DND-41 (cell line): ENCODE measurements around the gene RENBP.

Experiments used
- ATAC-seq: fragments of 200-7000 bp; cut with Tn5 transposase; 3 replicates; pipeline ENCODE4 v1.9.1; 2021; ENCODE audit warnings: low read depth; ENCODE audit not compliant: insufficient read depth
- DNase-seq: peaks from one replicate; pipeline ENCODE4 v3.0.0-alpha.2; 2020
- H2AFZ ChIP-seq: 2 replicates; pipeline ENCODE4 v1.6.0; 2012; ENCODE audit warnings: low read depth, low read length
- H3K27ac ChIP-seq: 2 replicates; pipeline ENCODE4 v1.5.1; 2012; ENCODE audit warnings: low read length, inconsistent platforms
- H3K27me3 ChIP-seq: fragments of 200-600 bp; sonication (generic); 2 replicates; pipeline ENCODE4 v1.6.0; 2012; ENCODE audit warnings: low read length, mild to moderate bottlenecking, inconsistent platforms; ENCODE audit not compliant: insufficient read depth, poor library complexity
- H3K36me3 ChIP-seq: 2 replicates; pipeline ENCODE4 v1.5.1; 2012; ENCODE audit warnings: low read length, inconsistent platforms; ENCODE audit not compliant: insufficient read depth
- H3K4me1 ChIP-seq: 2 replicates; pipeline ENCODE4 v1.5.1; 2012; ENCODE audit warnings: mild to moderate bottlenecking, low read length; ENCODE audit not compliant: insufficient read depth
- H3K4me2 ChIP-seq: 2 replicates; pipeline ENCODE4 v1.6.0; 2012; ENCODE audit warnings: mild to moderate bottlenecking, moderate library complexity, low read length, inconsistent platforms; ENCODE audit not compliant: insufficient read depth
- H3K4me3 ChIP-seq, 2 experiments: fragments of 200-600 bp in 1 of 2; shearing (Covaris generic) in 1 of 2; 2 replicates each; pipeline ENCODE4 v1.5.1; 2012 to 2016; ENCODE audit warnings: inconsistent platforms in 2 of 2, low read length in 2 of 2, mild to moderate bottlenecking in 2 of 2, low read depth in 1 of 2, moderate library complexity in 1 of 2
- H3K79me2 ChIP-seq: 2 replicates; pipeline ENCODE4 v1.6.0; 2012; ENCODE audit warnings: low read length, inconsistent platforms; ENCODE audit not compliant: insufficient read depth
- H3K9ac ChIP-seq: 2 replicates; pipeline ENCODE4 v1.6.0; 2012; ENCODE audit warnings: low read depth, mild to moderate bottlenecking, inconsistent platforms, low read length, moderate library complexity
- H3K9me3 ChIP-seq: 2 replicates; pipeline ENCODE4 v1.5.1; 2012; ENCODE audit warnings: low read length, moderate library complexity, mild to moderate bottlenecking, inconsistent platforms; ENCODE audit not compliant: insufficient read depth, severe bottlenecking
- H4K20me1 ChIP-seq: 2 replicates; pipeline ENCODE4 v1.6.0; 2012; ENCODE audit warnings: low read length; ENCODE audit not compliant: insufficient read depth
- EZH2 ChIP-seq: IDR thresholded peaks from 3 replicates; pipeline ENCODE4 v1.6.1; 2012; ENCODE audit warnings: borderline replicate concordance, low read depth, mild to moderate bottlenecking, moderate library complexity, low read length, inconsistent platforms; ENCODE audit not compliant: severe bottlenecking
- TF ChIP-seq, protein P1 (sequence below): IDR thresholded peaks from 2 replicates; pipeline ENCODE4 v1.5.1; 2012; ENCODE audit warnings: borderline replicate concordance, low read length, moderate library complexity, mild to moderate bottlenecking; ENCODE audit not compliant: poor library complexity, severe bottlenecking; ENCODE audit errors: extremely low read depth

RENBP gene

DNA sequence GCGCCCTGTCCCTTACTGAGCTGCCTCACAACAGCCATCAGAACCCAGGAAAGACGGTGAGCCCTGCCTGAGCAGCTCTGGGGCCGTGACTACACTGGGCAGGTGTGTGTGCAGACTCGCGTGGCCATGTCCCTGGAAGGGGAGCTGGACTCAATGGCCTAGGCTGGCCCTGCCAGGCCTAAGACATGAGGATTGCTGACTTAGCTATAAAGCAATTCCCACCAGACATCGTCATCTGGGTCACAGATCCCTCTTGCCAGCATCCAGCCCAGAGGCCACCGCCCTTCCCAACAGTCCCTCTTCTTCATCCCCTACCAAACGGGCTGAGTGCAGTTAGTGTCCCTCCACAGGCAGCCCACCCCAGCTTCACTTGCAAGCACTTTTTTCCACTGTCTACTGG is 13.3 kb downstream of the RENBP start:
- H3K27ac ChIP-seq = peak overlapping the region; percentile 50
- no peaks in the 10 kb centered on the region for H3K9me3 ChIP-seq
- H3K4me3 ChIP-seq = no peak overlapping the region
- H4K20me1 ChIP-seq = no peaks in the 10 kb centered on the region
- no peak for DNase-seq
- peak overlapping the region; percentile 42; the same call in 1 of the 2 replicates for H3K4me2 ChIP-seq
- H3K9ac ChIP-seq = no peak overlapping the region
- TF ChIP-seq EZH2 = no peak
- TF ChIP-seq, protein P1, sequence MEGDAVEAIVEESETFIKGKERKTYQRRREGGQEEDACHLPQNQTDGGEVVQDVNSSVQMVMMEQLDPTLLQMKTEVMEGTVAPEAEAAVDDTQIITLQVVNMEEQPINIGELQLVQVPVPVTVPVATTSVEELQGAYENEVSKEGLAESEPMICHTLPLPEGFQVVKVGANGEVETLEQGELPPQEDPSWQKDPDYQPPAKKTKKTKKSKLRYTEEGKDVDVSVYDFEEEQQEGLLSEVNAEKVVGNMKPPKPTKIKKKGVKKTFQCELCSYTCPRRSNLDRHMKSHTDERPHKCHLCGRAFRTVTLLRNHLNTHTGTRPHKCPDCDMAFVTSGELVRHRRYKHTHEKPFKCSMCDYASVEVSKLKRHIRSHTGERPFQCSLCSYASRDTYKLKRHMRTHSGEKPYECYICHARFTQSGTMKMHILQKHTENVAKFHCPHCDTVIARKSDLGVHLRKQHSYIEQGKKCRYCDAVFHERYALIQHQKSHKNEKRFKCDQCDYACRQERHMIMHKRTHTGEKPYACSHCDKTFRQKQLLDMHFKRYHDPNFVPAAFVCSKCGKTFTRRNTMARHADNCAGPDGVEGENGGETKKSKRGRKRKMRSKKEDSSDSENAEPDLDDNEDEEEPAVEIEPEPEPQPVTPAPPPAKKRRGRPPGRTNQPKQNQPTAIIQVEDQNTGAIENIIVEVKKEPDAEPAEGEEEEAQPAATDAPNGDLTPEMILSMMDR = no peak
- no peak for ATAC-seq
- no peak overlapping the region for H2AFZ ChIP-seq
- H3K79me2 ChIP-seq = peaks cover 55% of the 10 kb centered on the region
- peaks cover 75% of the 10 kb centered on the region for H3K4me1 ChIP-seq
- H3K27me3 ChIP-seq = no peaks in the 10 kb centered on the region
- H3K36me3 ChIP-seq = peaks cover 40% of the 10 kb centered on the region

GRCh38 chrX:153930011-153930910 is 14.2 kb downstream of the RENBP start:
- peak overlapping the region; percentile 44 for H3K9ac ChIP-seq
- peaks cover 68% of the 10 kb centered on the region for H3K4me1 ChIP-seq
- peak overlapping the region; percentile 57 for H3K4me2 ChIP-seq
- H4K20me1 ChIP-seq = no peaks in the 10 kb centered on the region
- no peak for ATAC-seq
- H3K27me3 ChIP-seq = no peaks in the 10 kb centered on the region
- DNase-seq = no peak
- H3K4me3 ChIP-seq = peak overlapping the region in 1 of 2 experiments; percentile 50; a peak in 1 of 4 replicates
- TF ChIP-seq EZH2 = no peak
- H2AFZ ChIP-seq = no peak overlapping the region
- H3K79me2 ChIP-seq = peaks cover 60% of the 10 kb centered on the region
- no peaks in the 10 kb centered on the region for H3K9me3 ChIP-seq
- peak overlapping the region; percentile 46 for H3K27ac ChIP-seq
- H3K36me3 ChIP-seq = peaks cover 43% of the 10 kb centered on the region

DNA sequence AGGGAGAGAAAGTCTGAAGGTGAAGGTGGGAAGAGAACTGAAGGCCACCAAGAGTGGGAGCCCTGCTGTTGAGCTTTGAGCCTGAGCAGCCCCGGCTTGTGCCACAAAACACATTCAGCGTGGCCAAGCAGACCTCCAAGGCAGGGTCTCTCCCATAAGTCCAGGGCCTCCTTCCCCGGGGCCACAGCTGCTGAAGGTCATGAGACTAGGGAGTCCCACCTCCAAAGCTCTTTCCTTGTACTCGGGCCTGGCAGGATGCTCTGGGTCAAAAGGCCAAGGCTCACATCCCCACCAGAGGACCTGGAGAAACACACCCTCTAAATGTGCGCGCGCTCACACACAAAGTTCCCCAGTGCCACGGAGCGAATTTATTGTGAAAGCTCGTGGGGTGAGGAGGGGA is 14.9 kb downstream of the RENBP start:
- H3K79me2 ChIP-seq = peaks cover 63% of the 10 kb centered on the region
- peak overlapping the region; percentile 57 for H3K4me2 ChIP-seq
- H3K36me3 ChIP-seq = peaks cover 50% of the 10 kb centered on the region
- DNase-seq = no peak
- no peaks in the 10 kb centered on the region for H3K9me3 ChIP-seq
- peaks cover 74% of the 10 kb centered on the region for H3K4me1 ChIP-seq
- no peaks in the 10 kb centered on the region for H4K20me1 ChIP-seq
- no peaks in the 10 kb centered on the region for H3K27me3 ChIP-seq
- no peak for ATAC-seq
- peak overlapping the region; percentile 0 to 50; a peak in 3 of 4 replicates for H3K4me3 ChIP-seq
- TF ChIP-seq, protein P1 = no peak
- TF ChIP-seq EZH2 = no peak
- H3K9ac ChIP-seq = peak overlapping the region; percentile 44
- H3K27ac ChIP-seq = peak overlapping the region; percentile 46
- H2AFZ ChIP-seq = no peak overlapping the region

DNA sequence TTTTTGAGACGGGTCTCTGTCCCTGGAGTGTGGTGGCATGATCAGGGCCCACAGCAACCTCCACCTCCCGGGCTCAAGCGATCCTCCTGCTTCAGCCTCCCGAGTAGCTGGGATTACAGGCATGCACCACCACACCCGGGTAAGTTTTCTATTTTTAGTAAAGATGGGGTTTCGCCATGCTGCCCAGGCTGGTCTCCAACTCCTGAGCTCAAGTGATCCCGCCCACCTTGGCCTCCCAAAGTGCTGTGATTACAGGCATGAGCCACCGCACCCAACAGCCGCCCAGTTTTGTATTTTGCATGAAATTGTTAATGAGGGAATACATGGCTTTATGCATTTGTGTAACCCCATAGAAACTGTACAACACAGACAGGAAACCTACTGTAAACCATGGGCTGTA is 15.6 kb downstream of the RENBP start:
- Histone ChIP-seq H3K4me3 (peak overlapping the region; percentile 0 to 50; a peak in 3 of 4 replicates), H3K79me2 (peaks cover 63% of the 10 kb centered on the region), H3K27ac (peak overlapping the region; percentile 46), H3K27me3 (no peaks in the 10 kb centered on the region), H3K36me3 (peaks cover 55% of the 10 kb centered on the region), H3K4me1 (peaks cover 75% of the 10 kb centered on the region), H3K4me2 (peak overlapping the region; percentile 57), H4K20me1 (peaks cover 5% of the 10 kb centered on the region; the same call in 1 of the 2 replicates), H3K9ac (peak overlapping the region; percentile 44), H3K9me3 (no peaks in the 10 kb centered on the region), H2AFZ (no peak overlapping the region)
- TF ChIP-seq, protein P1 = no peak
- ATAC-seq (no peak), DNase-seq (peak; percentile 28)
